ENCODE results near the gene PIEZO2.
"Not testable (repeated sequence)": the region's sequence is repeated elsewhere in the genome, so short reads cannot be mapped to it uniquely, and the experiment has no call there.

DNA sequence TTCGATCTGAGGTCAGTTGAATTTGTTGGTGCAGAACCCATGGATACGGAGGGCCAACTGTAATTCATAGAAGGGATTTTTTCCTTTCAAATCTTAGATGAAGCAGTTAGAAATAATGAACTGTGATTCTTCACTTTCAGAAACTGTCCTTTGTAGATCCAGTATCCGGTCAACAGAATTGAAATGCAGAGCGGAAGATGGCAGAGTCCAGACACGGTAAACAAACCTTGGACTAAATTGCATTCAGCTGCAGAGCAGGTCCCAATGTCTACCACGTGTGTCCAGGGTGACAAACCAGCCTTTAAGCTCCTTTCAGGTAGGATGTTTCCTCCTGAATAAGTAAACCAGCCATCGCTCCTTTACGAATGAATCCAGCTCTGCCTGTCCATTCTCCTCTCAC is 234.8 kb downstream of the PIEZO2 start:
- TF ChIP-seq, protein P1, sequence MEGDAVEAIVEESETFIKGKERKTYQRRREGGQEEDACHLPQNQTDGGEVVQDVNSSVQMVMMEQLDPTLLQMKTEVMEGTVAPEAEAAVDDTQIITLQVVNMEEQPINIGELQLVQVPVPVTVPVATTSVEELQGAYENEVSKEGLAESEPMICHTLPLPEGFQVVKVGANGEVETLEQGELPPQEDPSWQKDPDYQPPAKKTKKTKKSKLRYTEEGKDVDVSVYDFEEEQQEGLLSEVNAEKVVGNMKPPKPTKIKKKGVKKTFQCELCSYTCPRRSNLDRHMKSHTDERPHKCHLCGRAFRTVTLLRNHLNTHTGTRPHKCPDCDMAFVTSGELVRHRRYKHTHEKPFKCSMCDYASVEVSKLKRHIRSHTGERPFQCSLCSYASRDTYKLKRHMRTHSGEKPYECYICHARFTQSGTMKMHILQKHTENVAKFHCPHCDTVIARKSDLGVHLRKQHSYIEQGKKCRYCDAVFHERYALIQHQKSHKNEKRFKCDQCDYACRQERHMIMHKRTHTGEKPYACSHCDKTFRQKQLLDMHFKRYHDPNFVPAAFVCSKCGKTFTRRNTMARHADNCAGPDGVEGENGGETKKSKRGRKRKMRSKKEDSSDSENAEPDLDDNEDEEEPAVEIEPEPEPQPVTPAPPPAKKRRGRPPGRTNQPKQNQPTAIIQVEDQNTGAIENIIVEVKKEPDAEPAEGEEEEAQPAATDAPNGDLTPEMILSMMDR (conservative IDR thresholded peaks at IDR 0.05; ENCODE audit: low read depth, low read length): not testable (repeated sequence)
- TF ChIP-seq EZH2 (IDR thresholded peaks at IDR 0.05; ENCODE audit: borderline replicate concordance, low read depth, low read length, poor library complexity, severe bottlenecking): not testable (repeated sequence)
